T-helper 9 cell (primary cell): Measurements from ENCODE around the gene CWC27.

ENCODE experiments used
- DNase-seq: peaks from one replicate; pipeline ENCODE4 v3.0.0-alpha.2; 2020

CWC27 gene

GRCh38 chr5:65043843-65044359 is 275.2 kb downstream of the CWC27 start:
- DNase-seq = no peak

DNA sequence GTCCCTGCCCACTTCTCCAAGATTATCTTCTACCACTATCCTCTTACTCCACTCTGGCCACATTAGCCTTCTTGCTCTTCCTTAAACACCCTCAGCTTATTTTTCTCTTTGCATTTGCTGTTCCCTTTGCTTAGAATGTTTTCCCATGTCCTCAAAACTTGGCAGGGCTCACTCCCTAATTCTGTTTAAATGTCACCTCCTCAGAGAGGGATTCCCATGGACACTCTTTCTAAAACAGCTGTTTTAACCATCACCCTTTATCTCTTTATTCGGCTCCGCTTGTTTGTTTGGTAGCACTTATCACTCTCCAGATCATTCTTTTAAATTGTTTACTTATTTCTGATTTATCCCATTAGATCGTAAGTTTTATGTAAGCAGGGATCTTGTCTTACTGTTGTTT is 278.5 kb downstream of the CWC27 start:
- no peak for DNase-seq

DNA sequence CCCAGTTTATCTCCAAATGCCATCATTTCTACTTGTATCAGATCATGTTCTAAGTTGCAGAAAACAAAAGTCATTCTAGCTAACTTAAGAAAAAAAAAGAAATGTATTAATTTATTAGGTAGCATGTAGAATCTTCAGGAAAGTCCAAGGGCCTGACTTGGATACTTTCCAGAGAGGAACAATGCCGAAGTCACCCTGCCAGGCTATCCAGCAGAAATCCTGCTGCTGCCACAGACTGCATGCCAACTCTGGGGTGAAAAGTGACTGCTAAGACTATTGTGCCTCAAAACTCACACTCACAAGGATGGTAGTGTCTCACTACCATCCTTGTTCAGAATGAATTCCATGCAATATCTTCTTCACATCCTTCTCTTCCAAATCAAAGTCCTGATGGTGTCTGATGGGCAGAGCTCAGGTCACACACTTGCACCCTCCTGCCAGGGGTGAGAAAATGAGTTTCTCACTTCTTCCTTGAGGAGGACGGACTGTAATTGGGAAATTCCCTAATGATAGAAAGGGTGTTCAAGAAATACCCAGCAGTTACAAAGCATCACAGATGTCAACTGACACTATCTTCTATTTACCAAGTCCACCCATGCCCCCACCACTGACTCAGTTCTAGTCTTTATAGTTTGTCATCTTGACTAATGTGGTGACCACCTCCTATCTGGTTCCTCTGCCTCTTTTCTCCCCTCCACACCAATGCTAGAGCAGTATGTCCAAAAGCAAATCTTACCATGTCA is 279.4 kb downstream of the CWC27 start:
- no peak for DNase-seq

GRCh38 chr5:65050140-65050539 is 281.4 kb downstream of the CWC27 start:
- DNase-seq = no peak

DNA sequence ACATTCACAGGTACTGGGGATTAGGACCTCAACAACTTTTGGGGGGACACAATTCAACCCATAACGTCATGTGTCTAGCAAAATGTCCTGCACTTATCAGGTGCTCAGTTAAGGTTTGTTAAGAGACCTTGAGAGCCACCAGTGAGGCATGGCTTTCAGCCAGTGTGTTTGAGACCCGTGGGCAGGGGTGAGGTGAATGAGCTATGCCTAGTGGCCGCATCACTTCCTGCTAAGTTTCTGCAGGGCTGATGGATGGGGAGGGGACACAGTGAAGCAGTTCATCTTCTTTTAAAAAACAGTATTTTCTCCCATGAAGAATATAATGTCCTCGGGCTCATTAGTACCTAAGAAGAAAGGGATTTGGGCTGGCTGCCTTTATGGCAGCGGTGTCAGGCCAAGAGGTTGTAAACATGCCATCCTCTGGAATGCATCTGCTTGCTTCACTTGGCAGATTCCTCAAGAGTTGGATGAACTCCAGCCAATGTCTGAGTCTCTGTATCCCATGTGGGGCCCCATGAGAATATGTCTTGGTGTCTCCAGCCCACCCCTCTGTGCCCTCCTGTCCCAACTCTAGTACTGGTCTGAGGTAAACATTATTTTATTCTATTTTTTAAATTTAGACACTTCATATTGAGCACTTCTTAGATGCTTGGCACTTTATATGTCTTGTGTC is 282.2 kb downstream of the CWC27 start:
- DNase-seq = no peak

- no peak for DNase-seq
Measured at GRCh38 chr5:65055938-65056337, 287.2 kb downstream of the CWC27 start.

DNA sequence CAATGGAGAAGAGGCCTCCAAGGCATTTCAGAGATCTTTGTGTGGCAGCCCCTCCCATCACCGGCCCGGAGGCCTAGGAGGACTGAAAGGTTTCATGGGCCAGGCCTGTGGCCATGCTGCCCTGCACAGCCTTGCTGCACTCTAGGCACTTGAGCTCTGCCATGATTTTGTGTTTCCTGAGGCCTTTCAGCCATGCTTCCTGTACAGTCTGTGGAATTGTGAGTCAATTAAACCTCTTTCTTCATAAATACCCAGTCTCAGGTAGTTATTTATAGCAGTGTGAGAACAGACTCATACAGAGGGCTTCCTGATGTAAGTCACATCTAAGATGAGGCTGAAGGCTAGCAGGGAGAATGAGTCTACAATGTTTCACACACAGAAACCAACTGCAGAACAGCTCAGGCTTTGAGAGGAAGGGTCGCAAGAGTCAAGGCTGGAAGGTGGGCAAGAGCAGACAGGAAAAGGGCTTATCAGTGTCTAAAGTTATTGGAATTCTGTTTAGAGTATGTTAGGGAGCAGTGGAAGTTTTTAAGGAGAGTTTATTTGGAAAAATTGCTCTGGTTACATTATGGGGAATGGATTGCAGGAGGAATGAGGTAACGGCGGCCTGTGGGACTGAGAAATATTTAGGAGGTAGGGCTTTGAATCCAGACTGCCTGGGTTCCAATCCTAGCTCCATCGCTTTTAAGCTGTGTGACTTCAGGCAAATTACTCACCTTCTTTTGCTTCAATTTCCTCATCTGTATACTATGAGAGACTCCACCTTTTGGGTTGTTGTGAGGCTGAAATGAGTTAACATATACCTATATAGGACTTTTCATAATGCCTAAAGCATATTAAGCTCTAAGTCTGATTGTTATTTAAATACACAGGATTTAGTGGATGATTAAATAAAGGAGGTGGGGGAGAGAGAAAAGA is 291.2 kb downstream of the CWC27 start:
- no peak for DNase-seq

- no peak for DNase-seq
Measured at GRCh38 chr5:65061250-65061973, 292.7 kb downstream of the CWC27 start.

DNA sequence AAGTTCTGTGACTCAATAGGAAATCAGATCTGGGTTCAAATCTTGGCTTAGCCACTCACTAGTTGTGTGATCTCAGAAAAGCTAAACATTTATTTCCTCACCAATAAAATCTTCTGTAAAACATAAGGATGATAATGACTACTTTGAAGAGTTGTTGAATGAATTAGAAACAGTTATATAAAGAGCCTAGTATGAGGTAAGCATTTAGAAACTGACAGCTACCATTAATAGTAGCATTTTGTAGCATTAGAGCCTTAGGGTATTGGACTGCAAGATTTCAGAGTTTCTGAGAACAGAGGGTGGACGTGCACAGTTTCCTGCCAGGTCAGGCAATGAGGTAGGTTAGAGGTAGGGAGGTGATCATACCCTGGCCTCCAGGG is 293.2 kb downstream of the CWC27 start:
- no peak for DNase-seq

DNA sequence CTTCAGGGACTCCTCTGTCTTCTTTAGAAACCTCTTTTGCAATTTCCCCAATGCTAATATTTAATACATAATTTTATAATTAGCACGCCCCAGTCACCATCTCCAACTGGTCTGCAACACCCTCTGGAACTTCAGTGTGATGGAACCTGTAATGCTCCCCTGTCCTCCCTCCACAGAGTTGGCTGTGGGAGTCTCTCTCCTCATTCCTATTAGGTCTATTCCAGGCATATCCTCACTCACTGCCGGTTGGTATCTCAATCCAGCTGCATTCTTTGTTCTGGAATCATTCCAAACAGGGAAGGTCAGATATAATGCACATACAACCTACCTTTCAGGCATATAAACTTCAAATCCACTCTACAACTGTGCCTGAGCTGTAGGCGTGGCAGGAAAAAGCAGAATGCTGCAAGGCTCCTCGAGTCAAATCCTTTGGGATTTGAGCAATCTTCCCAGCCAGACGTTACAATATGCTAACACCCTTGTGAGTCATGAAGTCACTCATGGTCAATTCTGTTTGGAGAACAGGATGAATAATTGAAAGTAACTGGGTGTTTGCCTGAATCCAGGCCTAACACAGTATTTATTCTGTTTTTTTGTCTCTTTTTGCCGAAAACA is 293.8 kb downstream of the CWC27 start:
- no peak for DNase-seq

GRCh38 chr5:65065001-65065511 is 296.3 kb downstream of the CWC27 start:
- no peak for DNase-seq

GRCh38 chr5:65066387-65067146 is 297.8 kb downstream of the CWC27 start:
- DNase-seq = no peak

DNA sequence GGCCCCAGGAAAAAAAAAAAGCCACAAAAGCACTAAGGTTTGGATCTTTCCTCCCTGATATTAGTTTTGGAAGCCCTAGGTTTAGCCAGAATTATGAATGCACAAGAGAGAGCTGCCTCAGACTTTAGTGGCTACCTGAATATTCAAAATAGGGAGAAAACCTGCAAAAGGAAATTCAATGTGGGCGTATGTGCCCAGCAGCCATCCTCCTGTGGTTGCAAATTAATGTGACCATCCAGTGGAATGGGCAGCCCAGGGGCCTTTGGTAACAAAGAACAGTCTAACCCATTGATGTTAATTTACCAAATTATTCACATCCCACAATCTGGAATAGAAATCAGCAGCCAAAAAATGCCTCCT is 298.4 kb downstream of the CWC27 start:
- DNase-seq = no peak
